Effector memory CD4-positive, alpha-beta T cell (primary cell): ENCODE measurements around the gene RGMB.

Experiments used
- DNase-seq, 3 donors: peaks; one replicate each; pipeline ENCODE4 v3.0.0-alpha.2; 2020
- H3K27ac ChIP-seq: 2 replicates; pipeline ENCODE4 v1.7.0; 2013; ENCODE audit warnings: mild to moderate bottlenecking, low read length, moderate library complexity; ENCODE audit not compliant: insufficient read depth, poor library complexity, severe bottlenecking
- H3K27me3 ChIP-seq: replicated peaks from 2 replicates; pipeline ENCODE4 v1.7.0; 2013; ENCODE audit warnings: mild to moderate bottlenecking, low read length; ENCODE audit not compliant: insufficient read depth, control insufficient read depth, poor library complexity, severe bottlenecking
- H3K36me3 ChIP-seq: 2 replicates; pipeline ENCODE4 v1.7.0; 2013; ENCODE audit warnings: mild to moderate bottlenecking, low read length, moderate library complexity; ENCODE audit not compliant: control insufficient read depth, insufficient read depth
- H3K4me1 ChIP-seq: 2 replicates; pipeline ENCODE4 v1.7.0; 2013; ENCODE audit warnings: low read length, mild to moderate bottlenecking; ENCODE audit not compliant: control insufficient read depth, insufficient read depth, poor library complexity, severe bottlenecking
- H3K4me3 ChIP-seq: 2 replicates; pipeline ENCODE4 v1.7.0; 2013; ENCODE audit warnings: low read length, low read depth, mild to moderate bottlenecking; ENCODE audit not compliant: insufficient read depth, poor library complexity, severe bottlenecking
- H3K9me3 ChIP-seq: 2 replicates; pipeline ENCODE4 v1.7.0; 2013; ENCODE audit warnings: mild to moderate bottlenecking, low read length, moderate library complexity; ENCODE audit not compliant: control insufficient read depth

Gene RGMB

DNA sequence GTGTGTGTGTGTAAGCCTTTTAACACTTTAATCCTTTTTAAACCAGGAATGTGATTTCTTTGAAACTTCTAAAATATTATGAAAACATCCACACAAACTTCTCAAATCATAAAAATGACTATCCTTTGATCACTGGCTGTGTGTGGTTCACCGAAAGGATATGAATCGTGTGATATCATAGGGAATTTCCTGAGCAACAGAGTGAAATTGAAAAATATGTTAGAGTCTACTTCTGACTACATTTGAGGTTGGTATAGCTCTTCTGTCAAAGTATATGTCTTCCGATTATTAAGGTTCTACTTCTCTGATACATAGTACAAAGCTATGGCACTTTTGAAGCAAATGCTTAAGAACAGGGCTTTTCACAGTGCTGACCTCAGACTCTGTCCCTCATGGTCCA lies 40.3 kb downstream of the RGMB start:
- DNase-seq: no peak
- no peaks in the 10 kb centered on the region for H3K4me1 ChIP-seq

GRCh38 chr5:98816582-98817222 lies 43.2 kb downstream of the RGMB start:
- Histone ChIP-seq H3K4me1 (no peaks in the 10 kb centered on the region), H3K9me3 (no peaks in the 10 kb centered on the region), H3K27me3 (no peaks in the 10 kb centered on the region), H3K27ac (no peak overlapping the region), H3K36me3 (no peaks in the 10 kb centered on the region), H3K4me3 (no peak overlapping the region)
- no peak for DNase-seq

More for the DNA sequence above, 40.3 kb downstream of the RGMB start:
- Histone ChIP-seq H3K27ac (no peak overlapping the region), H3K9me3 (no peaks in the 10 kb centered on the region), H3K36me3 (no peaks in the 10 kb centered on the region), H3K4me3 (no peak overlapping the region), H3K27me3 (no peaks in the 10 kb centered on the region)

- Histone ChIP-seq H3K36me3 (no peaks in the 10 kb centered on the region), H3K4me1 (no peaks in the 10 kb centered on the region), H3K9me3 (no peaks in the 10 kb centered on the region), H3K27ac (no peak overlapping the region), H3K4me3 (no peak overlapping the region), H3K27me3 (no peaks in the 10 kb centered on the region)
- no peak for DNase-seq
Measured at GRCh38 chr5:98825582-98826375, 52.3 kb downstream of the RGMB start.

- Histone ChIP-seq H3K36me3 (no peaks in the 10 kb centered on the region), H3K9me3 (no peaks in the 10 kb centered on the region), H3K27ac (no peak overlapping the region), H3K4me3 (no peak overlapping the region), H3K4me1 (no peaks in the 10 kb centered on the region), H3K27me3 (no peaks in the 10 kb centered on the region)
- DNase-seq: no peak
Measured at GRCh38 chr5:98827161-98827560, 53.7 kb downstream of the RGMB start.

DNA sequence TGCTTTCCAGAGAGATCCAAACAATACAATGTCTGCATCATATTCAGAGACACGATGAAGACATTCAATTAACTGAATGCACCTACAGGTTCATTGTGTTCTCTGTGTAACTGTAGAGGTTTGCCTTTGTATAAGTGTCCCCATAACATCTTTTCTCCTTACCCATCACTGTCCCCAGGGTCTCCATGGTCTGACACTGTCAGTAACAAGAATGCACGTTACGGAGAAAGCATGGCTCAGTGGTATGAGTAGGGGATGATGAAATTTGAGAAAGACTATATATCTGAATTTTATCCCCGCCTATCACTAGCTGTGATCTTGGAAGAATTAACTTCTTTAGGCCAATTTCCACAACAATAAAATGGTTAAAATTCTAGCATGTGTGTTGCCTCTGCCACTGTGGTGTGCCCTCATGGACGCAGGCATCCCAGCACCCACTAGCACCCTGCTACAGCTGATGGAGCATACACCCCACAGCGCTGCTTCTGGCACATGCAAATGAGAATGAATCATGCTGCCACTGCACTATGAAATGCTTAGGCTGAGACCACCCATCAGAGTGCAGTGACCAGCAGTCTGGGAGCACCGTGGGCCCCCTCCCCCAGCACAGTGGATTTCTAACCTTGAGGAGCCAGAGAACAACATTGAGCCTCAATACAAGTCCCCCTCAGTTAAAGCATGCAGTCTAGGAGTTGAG lies 54.3 kb downstream of the RGMB start:
- no peaks in the 10 kb centered on the region for H3K27me3 ChIP-seq
- H3K4me1 ChIP-seq: no peaks in the 10 kb centered on the region
- no peak overlapping the region for H3K27ac ChIP-seq
- H3K4me3 ChIP-seq: no peak overlapping the region
- H3K9me3 ChIP-seq: no peaks in the 10 kb centered on the region
- H3K36me3 ChIP-seq: no peaks in the 10 kb centered on the region
- no peak for DNase-seq

- H3K4me3 ChIP-seq: no peak overlapping the region
- no peaks in the 10 kb centered on the region for H3K36me3 ChIP-seq
- no peaks in the 10 kb centered on the region for H3K4me1 ChIP-seq
- H3K27ac ChIP-seq: no peak overlapping the region
- H3K9me3 ChIP-seq: no peaks in the 10 kb centered on the region
- no peaks in the 10 kb centered on the region for H3K27me3 ChIP-seq
- DNase-seq: no peak
Measured at GRCh38 chr5:98836175-98836574, 62.7 kb downstream of the RGMB start.

DNA sequence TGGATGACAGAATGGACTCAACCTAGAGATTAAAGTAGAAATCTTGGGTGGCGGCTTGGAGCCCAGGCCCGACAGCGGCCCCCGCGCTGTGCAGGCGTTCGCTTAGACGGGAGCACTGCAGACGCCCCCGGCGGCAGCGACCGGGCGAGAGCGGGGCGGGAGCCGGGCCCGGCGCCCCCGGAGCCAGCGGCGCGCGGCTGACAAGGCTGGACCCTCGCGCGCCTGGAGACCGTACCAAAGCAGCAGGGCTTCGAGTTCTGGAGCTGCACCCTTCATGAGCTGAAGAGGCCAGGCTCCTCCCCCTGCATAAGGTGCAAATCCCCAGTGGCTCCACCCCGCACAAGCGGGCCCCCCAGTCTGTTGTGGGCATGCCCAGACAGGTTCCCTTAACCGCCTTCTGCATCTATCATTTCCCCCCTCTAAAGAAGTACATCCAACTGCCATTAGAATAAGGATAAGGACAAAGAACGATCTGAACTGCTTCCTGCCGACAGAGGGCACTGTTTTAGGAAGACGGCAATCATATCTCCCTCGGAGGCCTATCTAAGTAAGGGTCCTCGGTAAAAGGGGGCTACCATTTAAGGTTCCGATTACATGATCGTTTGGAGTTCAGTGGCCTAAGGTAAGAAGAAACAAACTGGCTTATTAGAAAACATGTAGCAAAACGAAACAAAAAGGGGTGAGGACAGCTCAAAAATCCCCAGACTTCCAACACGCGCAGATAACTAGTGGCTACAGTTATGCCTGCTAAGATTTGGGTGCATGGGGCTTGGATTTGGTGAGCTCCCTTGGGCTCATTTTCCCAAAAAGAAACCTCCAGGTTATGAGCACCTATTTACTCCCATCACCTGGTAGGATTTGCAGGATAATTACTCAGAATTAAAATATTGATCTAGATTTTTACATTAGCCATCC lies 66.3 kb downstream of the RGMB start:
- H3K27ac ChIP-seq: no peak overlapping the region
- no peaks in the 10 kb centered on the region for H3K36me3 ChIP-seq
- no peak for DNase-seq
- no peaks in the 10 kb centered on the region for H3K9me3 ChIP-seq
- no peak overlapping the region for H3K4me3 ChIP-seq
- no peaks in the 10 kb centered on the region for H3K4me1 ChIP-seq
- H3K27me3 ChIP-seq: no peaks in the 10 kb centered on the region

GRCh38 chr5:98840946-98841345 lies 67.5 kb downstream of the RGMB start:
- no peak for DNase-seq
- no peaks in the 10 kb centered on the region for H3K4me1 ChIP-seq
- no peaks in the 10 kb centered on the region for H3K9me3 ChIP-seq
- H3K36me3 ChIP-seq: no peaks in the 10 kb centered on the region
- no peak overlapping the region for H3K27ac ChIP-seq
- no peaks in the 10 kb centered on the region for H3K27me3 ChIP-seq
- H3K4me3 ChIP-seq: no peak overlapping the region

GRCh38 chr5:98843481-98843880 lies 70.0 kb downstream of the RGMB start:
- Histone ChIP-seq H3K27ac (no peak overlapping the region), H3K36me3 (no peaks in the 10 kb centered on the region), H3K4me3 (no peak overlapping the region), H3K9me3 (no peaks in the 10 kb centered on the region), H3K27me3 (no peaks in the 10 kb centered on the region), H3K4me1 (no peaks in the 10 kb centered on the region)
- DNase-seq: no peak
